Forelimb muscle (tissue), 1 donor: ENCODE measurements around the gene ANKFN1. TPM values are rescaled to one million over a fixed set of nuclear protein-coding genes. Genes with fewer than 3 reads are reported as not detected.

Source experiments
- DNase-seq: peaks from one replicate; pipeline ENCODE4 v3.0.0-alpha.2; 2013; ENCODE audit warnings: low read depth
- polyA plus RNA-seq: library from polyadenylated mRNA; unstranded; fragments of 120-200 nt; gene quantifications from one replicate; pipeline ENCODE4 v1.2.1, GENCODE V29; 2013; ENCODE audit not compliant: insufficient read length

ANKFN1 gene, protein sequence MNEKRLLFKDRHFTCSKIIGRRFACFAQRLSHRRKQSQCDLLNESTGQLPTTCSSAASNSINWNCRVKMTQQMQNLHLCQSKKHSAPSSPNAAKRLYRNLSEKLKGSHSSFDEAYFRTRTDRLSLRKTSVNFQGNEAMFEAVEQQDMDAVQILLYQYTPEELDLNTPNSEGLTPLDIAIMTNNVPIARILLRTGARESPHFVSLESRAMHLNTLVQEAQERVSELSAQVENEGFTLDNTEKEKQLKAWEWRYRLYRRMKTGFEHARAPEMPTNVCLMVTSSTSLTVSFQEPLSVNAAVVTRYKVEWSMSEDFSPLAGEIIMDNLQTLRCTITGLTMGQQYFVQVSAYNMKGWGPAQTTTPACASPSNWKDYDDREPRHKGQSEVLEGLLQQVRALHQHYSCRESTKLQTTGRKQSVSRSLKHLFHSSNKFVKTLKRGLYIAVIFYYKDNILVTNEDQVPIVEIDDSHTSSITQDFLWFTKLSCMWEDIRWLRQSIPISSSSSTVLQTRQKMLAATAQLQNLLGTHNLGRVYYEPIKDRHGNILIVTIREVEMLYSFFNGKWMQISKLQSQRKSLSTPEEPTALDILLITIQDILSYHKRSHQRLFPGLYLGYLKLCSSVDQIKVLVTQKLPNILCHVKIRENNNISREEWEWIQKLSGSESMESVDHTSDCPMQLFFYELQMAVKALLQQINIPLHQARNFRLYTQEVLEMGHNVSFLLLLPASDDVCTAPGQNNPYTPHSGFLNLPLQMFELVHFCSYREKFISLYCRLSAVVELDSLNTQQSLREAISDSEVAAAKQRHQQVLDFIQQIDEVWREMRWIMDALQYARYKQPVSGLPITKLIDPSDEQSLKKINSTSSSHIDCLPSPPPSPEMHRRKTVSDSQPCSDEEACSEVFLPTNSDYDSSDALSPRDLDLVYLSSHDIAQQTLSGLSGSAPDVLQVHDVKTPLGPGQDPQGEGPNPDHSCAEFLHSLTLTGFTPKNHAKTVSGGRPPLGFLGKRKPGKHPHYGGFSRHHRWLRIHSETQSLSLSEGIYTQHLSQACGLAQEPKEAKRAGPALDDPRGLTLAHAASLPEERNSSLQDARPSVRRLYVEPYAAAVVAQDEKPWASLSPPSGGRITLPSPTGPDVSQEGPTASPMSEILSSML
- polyA plus RNA-seq = 2.8 TPM

DNA sequence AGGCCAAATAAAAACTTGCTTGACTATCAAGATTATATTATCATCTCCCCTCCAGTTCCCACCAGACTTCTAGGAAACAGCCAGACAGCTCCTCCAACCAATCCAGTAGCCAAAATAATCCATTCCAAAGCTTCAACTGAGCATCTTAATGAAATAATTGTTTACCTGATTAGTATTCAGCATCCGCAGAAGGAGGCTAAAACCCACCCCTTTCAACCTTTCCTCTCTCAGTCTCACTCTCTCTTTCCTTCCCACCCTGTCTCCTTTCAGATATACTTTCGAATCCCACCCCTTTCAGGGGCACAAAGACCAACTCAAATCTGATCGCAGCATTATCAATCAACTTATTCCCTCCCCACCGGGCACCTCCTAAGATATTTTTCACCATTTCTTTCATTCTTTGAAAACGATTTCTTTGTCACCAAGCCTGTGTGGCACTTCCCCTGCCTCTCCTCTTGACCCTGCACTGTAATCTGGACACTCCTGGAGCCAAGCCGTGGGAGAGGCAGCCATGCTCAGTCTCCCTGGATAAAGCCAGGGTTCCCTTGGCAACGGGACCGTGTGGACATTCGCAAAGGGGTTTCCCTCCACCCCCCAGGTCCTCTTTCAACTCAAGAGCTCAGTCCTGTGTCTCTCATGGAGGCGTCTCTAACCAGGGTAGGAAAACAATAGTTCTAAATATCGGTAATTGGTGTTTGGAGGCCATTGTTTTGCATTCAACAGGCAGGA lies at the start of gene ANKFN1:
TSS of gene ANKFN1 (plus strand) at position 602 of the 729 bp plus-strand sequence. CDS start 59,193 bp downstream, outside the sequence.
- no peak for DNase-seq

DNA sequence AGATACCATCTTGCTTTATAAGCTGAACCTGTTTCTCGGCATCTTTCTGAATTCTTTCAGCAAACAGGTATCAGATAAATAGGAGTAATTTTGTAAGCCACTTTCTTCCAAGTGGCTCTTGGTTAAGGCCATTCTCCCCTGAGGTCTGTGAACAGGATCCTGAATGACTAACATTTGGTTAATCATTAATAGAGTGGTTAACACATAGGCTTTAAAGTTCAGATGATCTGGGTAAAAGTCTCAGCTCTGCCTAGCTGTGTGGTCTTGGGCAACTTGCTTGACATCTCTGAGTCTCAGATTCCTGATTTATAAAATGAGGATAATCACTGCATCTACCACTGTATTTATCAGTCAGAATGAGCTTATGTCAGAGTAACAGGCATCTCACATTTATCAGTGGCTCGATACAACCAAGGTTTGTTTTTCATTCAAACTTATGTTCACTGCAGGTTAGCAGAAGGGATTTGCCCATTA lies 44.4 kb upstream of the ANKFN1 start:
- DNase-seq = no peak

DNA sequence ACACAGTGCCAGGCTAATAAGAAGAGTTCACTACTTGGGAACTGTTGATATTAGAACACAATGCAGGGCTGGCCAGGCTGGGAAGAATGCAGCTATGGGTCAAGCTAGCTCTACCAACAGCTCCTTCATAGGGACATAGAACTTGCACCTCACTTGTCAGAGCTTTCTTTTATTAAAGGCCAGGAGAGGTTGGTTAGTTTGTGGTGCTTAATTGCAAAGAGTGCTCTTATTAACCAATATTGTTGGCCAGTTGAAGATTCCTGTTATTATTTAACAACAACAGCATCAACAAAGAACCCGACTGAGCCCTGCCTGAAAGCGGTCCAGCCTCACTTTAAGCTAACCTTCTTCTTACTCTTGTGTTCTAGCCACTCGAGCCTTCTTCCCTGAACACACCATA lies 43.4 kb upstream of the ANKFN1 start:
- DNase-seq = no peak

DNA sequence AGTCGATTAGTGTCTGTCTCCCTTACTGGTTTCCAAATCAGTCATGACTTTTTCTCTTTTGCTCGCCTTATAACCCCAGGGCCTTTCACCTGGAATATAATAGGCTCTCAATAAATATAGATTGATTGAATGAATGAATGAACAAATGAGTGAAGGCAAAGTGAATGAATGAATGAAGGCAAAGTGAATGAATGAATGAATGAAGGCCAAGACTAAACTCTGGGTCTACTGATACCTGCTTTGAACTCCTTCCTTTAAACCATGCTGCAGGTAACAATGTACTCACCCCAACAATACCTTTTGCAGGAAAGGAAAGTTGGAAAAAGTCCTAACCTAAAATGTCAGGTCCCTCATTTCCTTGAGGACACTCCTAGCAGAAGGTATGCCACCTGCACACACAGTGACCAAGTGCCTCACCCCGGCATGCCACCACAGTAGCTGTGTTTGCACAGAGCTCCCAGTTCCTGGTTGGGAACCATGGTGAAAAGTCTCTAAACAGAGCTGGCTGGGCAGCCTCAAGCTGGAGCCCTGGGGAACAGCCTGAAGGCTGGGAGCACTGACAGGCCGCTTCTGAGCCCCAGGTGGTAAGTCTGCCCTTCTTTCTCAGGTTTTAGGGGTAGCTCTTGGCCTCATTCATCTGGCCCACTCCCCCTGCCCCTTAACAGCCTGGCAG lies 42.7 kb upstream of the ANKFN1 start:
- no peak for DNase-seq

DNA sequence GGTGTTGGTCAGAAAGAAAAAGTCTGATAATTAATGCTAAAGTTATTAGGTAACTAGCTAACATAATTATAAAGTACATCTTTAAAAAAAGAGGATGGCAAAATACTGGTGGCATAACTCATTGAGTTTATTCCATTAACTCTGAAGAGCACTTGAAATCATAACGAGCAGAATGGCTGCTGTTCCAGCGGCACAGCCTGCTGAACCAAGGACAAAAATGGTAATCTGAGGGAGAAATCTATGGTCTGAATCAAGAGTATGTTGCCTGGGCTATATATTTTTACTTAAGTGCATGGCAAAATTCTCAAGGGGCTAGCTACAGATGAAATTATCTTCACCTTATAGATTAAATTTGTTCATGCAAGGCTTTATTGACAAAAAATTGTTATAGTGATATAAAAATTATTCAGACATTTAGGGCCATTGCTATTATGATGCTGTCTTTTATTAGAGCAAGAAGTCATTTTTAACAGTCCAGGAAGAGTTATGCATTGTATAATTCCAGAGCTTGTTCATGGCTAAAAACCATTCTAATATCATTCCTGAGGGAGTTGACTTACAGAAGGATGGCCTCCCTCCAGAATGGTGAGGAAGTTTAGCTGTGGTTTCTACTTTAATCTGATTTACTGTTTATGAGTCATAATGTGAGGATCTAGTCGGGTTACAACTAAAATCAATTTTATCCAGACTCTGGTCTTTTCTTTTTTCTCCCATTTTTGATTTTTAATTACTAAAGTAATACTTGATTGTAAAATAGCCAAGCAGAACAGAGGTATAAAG lies 41.4 kb upstream of the ANKFN1 start:
- DNase-seq = peak; percentile 20

DNA sequence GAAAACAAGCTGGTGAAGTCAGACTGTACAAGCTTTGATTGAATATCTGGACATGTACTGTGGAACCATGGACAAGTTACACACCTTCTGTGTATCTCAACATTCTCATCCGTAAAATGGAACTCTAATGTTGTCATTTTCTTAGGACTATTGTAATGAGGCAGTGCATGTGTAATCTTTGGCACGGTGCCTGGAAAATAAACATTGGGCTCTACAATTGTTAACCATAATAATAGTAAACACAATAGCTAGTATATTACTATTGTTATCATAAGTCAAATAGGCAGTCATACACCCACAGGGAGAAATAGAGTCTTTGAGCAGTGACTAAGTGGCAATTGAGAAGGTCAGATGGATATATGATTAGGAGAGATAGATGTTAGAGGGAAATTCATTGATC lies 39.8 kb upstream of the ANKFN1 start:
- no peak for DNase-seq

DNA sequence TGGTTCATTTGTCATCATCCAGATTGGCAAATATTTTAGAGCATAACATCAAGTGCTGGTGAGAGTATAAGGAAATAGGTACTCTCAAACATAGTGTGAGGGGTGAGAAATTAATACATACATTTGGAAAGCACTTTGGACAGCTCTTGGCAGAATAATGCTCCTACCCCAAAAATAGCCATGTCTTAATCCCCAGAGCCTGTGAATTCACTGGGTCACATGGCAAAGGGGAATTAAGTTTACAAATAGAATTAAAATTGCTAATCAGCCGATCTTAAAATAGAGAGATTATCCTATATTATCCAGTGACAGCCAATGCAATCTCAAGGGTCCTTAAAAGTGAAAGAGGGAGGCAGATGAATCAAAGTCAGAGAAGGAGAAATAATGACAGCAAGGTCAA lies 38.8 kb upstream of the ANKFN1 start:
- DNase-seq = no peak

DNA sequence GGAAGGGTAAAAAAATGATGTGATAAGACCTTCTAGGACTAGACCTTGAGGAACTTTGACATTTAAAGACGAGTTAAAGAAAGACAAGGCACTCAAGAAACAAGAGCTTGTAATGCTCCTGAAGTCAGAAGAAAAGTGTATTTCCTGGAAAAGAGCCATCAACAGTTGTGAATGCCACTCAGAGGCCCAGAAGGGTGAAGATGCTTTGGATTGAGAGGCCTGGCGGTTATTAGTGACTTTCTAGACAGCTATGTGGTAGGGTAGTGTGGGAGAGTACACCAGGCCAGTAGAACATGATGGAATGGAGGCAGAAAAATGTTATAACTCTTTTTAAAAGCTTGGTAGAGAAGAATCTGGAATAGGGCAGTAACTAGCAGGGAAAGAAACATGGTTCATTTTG lies 34.1 kb upstream of the ANKFN1 start:
- no peak for DNase-seq

DNA sequence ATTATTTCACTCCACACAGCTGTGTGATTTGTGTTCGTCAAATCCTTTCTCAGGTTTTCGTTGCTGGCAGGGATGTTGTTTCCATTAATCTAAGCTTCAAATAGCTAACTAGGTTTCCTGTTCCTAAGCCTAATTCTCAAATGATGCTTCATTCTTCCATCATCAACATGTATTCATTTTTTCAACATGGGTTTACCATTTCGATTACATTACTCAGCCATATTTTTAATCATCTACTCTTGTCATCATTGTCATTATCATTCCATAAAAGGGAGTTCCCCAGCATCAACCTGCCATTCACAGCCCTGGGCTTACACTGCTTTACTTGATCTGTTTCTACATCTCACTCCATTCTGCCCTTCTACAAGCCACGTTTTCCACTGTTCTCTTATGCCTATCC lies 33.3 kb upstream of the ANKFN1 start:
- no peak for DNase-seq

DNA sequence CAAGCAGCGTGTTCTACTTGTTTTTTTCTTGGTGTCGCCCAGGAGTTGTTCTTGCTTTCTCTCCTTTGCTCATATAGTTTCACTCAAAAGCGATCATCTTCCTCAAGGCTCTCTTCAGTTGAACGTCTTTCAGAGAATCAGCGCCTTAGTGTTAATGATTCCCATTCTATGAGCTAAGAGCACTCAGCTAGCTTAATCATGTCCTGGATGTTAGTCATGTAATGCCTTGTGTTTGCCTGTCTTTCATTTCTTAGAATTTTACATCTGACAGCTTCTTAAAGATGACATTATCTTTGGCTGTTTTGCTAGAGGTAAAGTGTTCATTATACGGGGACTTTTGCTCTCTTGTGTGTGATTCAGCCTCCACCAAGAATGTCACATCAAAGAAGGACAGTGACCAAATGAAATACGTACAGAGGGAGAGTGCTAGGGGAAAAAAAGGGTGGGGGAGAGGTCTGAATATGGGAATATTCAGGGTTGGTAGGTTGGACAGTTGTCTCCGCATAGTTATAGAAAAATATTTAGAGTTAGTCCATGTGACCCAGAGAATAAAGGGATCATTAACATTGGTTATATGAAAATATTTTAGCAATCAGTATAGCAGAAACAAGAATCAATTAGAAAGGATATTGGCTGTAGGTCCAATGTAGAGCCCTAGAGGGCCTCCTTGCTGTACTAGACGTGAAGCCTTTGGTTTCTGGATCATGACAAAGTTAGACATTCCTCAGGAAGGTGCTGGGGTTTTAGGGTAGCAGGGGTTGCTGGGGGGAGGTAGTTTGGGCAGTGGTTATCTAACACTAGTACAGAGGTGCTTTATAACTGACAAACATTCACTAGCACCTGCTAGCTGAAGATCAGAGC lies 31.9 kb upstream of the ANKFN1 start:
- DNase-seq = no peak

DNA sequence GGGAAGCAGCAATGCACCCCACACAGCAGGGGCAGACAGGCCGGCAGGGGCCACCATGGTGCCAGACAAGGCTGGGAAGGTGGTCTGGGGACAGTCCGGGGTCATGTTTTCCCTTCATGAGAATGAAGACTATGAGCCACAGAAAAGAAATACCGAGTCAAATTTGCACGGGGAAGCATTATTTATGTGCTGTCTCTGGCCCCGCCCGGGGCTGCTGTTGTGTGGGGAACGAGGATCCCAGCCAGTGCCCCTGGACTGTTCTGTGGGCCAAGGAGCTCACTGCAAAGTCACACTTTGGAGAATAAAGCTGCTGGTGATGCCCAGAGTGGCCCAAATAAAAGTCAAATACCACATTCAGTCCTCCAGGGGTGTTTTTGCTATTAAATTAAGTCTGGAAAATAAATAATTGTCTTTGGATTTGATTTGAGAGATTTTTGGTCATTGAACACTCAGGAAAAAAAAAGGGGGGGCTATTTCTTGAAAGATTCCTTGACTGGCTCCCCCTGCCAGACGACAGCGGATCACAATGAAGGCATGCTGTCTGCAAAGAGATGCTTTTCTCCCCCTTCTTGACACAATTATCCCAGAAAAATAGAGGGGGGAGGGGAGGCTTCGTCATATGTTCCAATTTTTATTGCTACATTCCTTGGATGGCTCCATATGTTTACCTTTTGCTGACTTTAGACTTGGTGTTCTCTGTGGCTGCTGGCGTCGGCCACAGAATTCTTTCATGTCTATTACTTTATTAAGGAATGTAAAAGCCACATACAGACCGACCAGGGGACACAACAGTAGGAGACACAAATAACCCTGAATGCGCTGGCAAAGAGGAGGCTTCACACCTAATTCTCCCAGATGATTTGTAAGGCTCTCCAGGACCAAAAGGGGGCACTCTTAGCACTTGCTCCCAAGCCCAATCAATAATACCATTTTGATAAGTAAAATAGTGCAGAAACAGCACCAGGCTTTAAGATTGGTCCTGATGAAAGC lies 27.1 kb upstream of the ANKFN1 start:
- DNase-seq = no peak

DNA sequence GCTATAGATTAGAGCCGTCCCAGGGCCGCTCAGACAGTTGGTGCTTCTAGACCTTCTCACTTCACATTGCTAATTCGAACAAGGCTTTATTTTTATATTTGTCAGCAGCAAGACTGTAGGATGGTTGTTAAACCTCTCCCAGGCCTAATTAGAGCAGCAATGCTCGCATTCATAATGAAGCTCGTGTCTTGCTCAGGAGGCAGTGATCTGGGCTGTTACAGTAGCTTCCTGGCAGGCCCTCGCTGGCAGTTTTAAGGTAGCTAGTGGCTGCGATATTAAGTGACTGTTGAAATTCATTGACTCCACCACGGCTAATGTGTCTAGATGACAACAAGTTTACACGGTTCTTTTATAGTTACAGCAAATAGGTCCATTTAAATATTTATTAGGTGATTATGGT lies 23.2 kb upstream of the ANKFN1 start:
- no peak for DNase-seq

DNA sequence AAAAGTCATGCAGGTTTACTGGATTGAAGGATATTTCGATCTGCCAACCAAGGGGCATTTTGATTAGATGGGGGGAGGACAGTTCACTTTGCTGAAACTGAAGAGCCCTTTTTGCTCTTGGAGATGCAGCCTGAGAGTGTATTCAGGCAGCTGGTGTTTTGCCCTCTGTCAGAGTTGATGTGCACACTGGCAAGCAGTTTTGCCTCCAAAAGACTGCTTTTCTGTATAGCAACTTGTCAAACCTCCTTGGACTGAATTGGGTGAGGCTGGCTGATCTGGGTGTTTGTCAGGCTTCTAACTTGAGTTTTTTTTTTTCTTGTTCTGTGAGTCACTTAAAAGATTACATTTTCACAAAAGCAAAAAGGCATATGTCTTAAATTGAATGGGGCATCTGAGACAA lies 22.6 kb upstream of the ANKFN1 start:
- no peak for DNase-seq

DNA sequence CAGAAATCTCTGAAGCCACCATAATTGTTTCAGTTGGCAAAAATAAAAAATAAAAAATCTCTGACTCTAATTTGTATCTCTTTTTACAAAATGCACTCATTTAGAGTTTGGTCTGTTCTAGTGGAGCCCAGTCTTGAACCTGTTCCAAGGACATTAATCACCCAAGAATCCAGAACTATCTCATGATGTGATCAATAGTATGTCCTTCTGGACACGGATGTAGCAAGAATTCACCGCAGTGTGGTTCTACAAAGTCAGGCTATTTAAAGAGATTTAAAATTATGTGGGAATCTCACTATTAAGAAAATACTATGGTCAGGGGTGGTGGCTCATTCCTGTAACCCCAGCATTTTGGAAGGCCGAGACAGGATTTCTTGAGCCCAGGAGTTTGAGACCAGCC lies 21.8 kb upstream of the ANKFN1 start:
- no peak for DNase-seq

DNA sequence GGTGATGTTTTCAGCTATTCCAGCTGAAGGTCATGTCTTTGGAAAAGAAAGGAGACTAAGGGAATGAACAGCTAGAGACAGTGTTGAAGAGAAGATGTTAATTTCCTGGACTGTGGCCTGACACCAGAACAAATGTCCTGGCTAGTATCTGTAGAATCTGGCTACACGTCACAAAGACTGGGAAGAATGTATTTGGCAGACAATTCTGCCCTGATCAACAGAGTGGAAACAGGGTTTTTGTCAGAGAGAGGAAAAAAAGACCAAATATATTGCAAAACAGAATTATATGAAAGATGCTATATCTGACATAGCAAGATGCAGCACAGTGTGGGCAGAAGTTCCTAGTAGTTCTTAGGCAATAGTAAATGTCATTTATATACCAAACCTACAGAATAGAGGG lies 17.0 kb upstream of the ANKFN1 start:
- DNase-seq = peak; percentile 25

DNA sequence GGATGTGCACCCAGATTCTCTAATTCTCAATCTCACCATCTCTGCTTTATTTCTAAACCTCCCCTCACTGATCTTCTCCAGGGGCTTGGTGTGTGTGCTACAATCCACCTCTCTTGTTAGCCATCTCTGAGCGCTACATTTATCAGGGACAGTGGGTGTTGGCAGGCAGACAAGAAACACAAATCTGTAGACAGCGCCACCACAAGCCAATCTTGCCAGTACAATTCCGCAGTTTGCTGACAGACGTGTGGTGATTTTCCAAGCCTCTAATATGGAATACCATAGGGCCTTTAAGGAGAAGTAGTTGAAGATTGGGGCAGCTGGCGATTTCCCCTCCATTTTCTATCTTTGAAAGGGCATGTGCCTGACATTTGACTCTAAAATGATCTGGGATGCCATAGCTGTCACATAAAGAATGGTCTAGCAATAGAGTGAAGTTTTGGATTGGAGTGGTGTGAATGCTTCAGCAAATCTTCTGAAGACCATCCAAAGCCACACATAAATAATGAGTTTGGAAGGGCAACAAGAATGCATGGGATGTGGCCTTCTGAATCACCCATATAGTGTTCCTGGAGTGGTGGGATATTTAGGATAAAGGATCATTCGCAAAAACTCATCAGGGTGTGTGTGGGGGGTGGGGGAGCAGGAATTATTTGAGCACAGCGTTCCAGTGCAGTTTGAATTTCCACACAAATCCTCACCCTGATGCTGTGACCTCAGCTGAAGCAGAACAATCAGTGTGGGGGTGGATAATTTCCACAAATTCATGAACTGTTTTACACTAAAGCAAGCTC lies 12.0 kb upstream of the ANKFN1 start:
- no peak for DNase-seq

DNA sequence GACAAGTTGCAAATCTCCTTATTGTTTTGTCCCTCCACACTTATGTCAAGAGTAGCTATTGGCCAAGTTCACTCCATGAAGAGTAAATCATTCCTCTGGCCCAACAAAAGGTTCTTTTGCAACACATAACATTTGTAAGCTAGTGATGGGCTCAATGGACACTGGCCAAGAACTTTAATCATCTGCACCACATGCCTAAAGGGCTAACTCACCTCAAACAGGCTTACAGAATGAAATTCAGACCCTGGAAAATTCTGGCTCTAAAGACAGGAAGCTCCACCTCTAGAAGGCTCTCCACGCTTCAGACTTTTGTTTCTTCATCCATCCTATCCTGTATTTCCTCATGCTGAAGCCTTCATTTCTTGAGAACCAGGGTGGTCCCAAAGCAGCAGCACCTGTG lies 10.9 kb upstream of the ANKFN1 start:
- no peak for DNase-seq
